Esophagus (tissue), 2 donors: ENCODE data around the gene DOCK9. TPM values are rescaled to one million over a fixed set of nuclear protein-coding genes. Genes with fewer than 3 reads are reported as not detected.

Experiments
- H3K27ac ChIP-seq, 2 donors: one replicate each; pipeline ENCODE4 v1.5.1; 2013; ENCODE audit warnings: low read depth in 2 of 2, mild to moderate bottlenecking in 2 of 2, inconsistent platforms in 1 of 2, low read length in 1 of 2, moderate library complexity in 1 of 2
- H3K27me3 ChIP-seq, 2 donors: one replicate each; pipeline ENCODE4 v1.6.1; 2013; ENCODE audit warnings: low read length in 2 of 2, control low read depth in 1 of 2, mild to moderate bottlenecking in 1 of 2; ENCODE audit not compliant: insufficient read depth in 2 of 2, control insufficient read depth in 1 of 2
- H3K36me3 ChIP-seq, 2 donors: one replicate each; pipeline ENCODE4 v1.6.1; 2013; ENCODE audit warnings: low read length in 1 of 2; ENCODE audit not compliant: control insufficient read depth in 2 of 2, insufficient read depth in 2 of 2
- H3K4me1 ChIP-seq, 2 donors: one replicate each; pipeline ENCODE4 v1.6.1; 2013; ENCODE audit warnings: low read length in 1 of 2; ENCODE audit not compliant: control insufficient read depth in 2 of 2, insufficient read depth in 2 of 2
- H3K4me3 ChIP-seq, 2 donors: one replicate each; pipeline ENCODE4 v1.5.1; 2013; ENCODE audit warnings: low read length in 2 of 2, mild to moderate bottlenecking in 2 of 2, low read depth in 1 of 2, moderate library complexity in 1 of 2
- H3K9me3 ChIP-seq, 2 donors: one replicate each; pipeline ENCODE4 v1.6.1; 2013; ENCODE audit warnings: mild to moderate bottlenecking in 2 of 2, low read depth in 1 of 2, low read length in 1 of 2, moderate library complexity in 1 of 2; ENCODE audit not compliant: control insufficient read depth in 2 of 2, insufficient read depth in 1 of 2
- WGBS, 2 donors: extraction: QIAGEN DNeasy Blood & Tissue Kit; methylation state at CpG; one replicate each; pipeline ENCODE4 v1.1.7; 2013; 5-methylcytosine and 5-hydroxymethylcytosine counted together
- polyA plus RNA-seq, 2 donors: library from polyadenylated mRNA; stranded (reverse); fragments of 200-250 nt; gene quantifications; one replicate each; pipeline ENCODE4 v1.2.3, GENCODE V29; 2013
- donor health status: healthy with polysubstance abuse.
- donor health status: Bipolar disorder and iron deficiency.

Gene DOCK9
- polyA plus RNA-seq, 2 donors: 69.1 to 83.1 TPM

- Histone ChIP-seq H3K4me3 (no peak overlapping the region), H3K27me3 (no peaks in the 10 kb centered on the region), H3K9me3 (no peaks in the 10 kb centered on the region), H3K4me1 (no peaks in the 10 kb centered on the region), H3K27ac (no peak overlapping the region), H3K36me3 (peaks cover 0 to 21% of the 10 kb centered on the region in 2 donors)
- 42 to 65% methylated on average over 1 of the region's 1 CpG for WGBS, 2 donors
Measured at GRCh38 chr13:98917116-98917515, 60.7 kb downstream of the DOCK9 start.

GRCh38 chr13:98916403-98916802 is 61.5 kb downstream of the DOCK9 start:
- H3K4me3 ChIP-seq: no peak overlapping the region
- H3K27ac ChIP-seq: no peak overlapping the region
- no peaks in the 10 kb centered on the region for H3K27me3 ChIP-seq
- no peaks in the 10 kb centered on the region for H3K9me3 ChIP-seq
- WGBS, 2 donors: 100% methylated on average over 1 of the region's 1 CpG
- no peaks in the 10 kb centered on the region for H3K4me1 ChIP-seq
- H3K36me3 ChIP-seq: peaks cover 0 to 15% of the 10 kb centered on the region in 2 donors

GRCh38 chr13:98915981-98916380 is 61.9 kb downstream of the DOCK9 start:
- Histone ChIP-seq H3K27ac (no peak overlapping the region), H3K36me3 (peaks cover 0 to 15% of the 10 kb centered on the region in 2 donors), H3K4me3 (no peak overlapping the region), H3K27me3 (no peaks in the 10 kb centered on the region), H3K4me1 (no peaks in the 10 kb centered on the region), H3K9me3 (no peaks in the 10 kb centered on the region)
- 91 to 92% methylated on average over 5 of the region's 5 CpGs for WGBS, 2 donors

- Histone ChIP-seq H3K36me3 (peaks cover 0 to 15% of the 10 kb centered on the region in 2 donors), H3K4me3 (no peak overlapping the region), H3K9me3 (no peaks in the 10 kb centered on the region), H3K4me1 (peaks cover 0 to 4% of the 10 kb centered on the region in 2 donors), H3K27me3 (no peaks in the 10 kb centered on the region), H3K27ac (no peak overlapping the region)
- WGBS, 2 donors: 55 to 75% methylated on average over 1 of the region's 1 CpG
Measured at GRCh38 chr13:98915563-98915962, 62.3 kb downstream of the DOCK9 start.

GRCh38 chr13:98913741-98914140 is 64.1 kb downstream of the DOCK9 start:
- WGBS, 2 donors: 75 to 83% methylated on average over 5 of the region's 5 CpGs
- no peaks in the 10 kb centered on the region for H3K27me3 ChIP-seq
- peaks cover 0 to 4% of the 10 kb centered on the region in 2 donors for H3K4me1 ChIP-seq
- H3K4me3 ChIP-seq: no peak overlapping the region
- no peaks in the 10 kb centered on the region for H3K9me3 ChIP-seq
- peaks cover 0 to 7% of the 10 kb centered on the region in 2 donors for H3K36me3 ChIP-seq
- peak overlapping the region in 1 of 2 donors; percentile 4 for H3K27ac ChIP-seq

GRCh38 chr13:98912846-98913245 is 65.0 kb downstream of the DOCK9 start:
- no peak overlapping the region for H3K27ac ChIP-seq
- no peak overlapping the region for H3K4me3 ChIP-seq
- peaks cover 0 to 4% of the 10 kb centered on the region in 2 donors for H3K4me1 ChIP-seq
- no peaks in the 10 kb centered on the region for H3K9me3 ChIP-seq
- peaks cover 0 to 5% of the 10 kb centered on the region in 2 donors for H3K36me3 ChIP-seq
- no peaks in the 10 kb centered on the region for H3K27me3 ChIP-seq

GRCh38 chr13:98910501-98910951 is 67.3 kb downstream of the DOCK9 start:
- no peaks in the 10 kb centered on the region for H3K27me3 ChIP-seq
- H3K27ac ChIP-seq: peak overlapping the region; percentile 49 to 76
- H3K4me1 ChIP-seq: peaks cover 0 to 4% of the 10 kb centered on the region in 2 donors
- no peaks in the 10 kb centered on the region for H3K9me3 ChIP-seq
- no peaks in the 10 kb centered on the region for H3K36me3 ChIP-seq
- no peak overlapping the region for H3K4me3 ChIP-seq
- 31 to 42% methylated on average over 2 of the region's 2 CpGs for WGBS, 2 donors

- Histone ChIP-seq H3K9me3 (no peaks in the 10 kb centered on the region), H3K27ac (peak overlapping the region; percentile 89 to 92), H3K4me3 (no peak overlapping the region), H3K27me3 (no peaks in the 10 kb centered on the region), H3K36me3 (no peaks in the 10 kb centered on the region), H3K4me1 (peaks cover 0 to 4% of the 10 kb centered on the region in 2 donors)
- WGBS, 2 donors: 76 to 77% methylated on average over 3 of the region's 3 CpGs
Measured at GRCh38 chr13:98909016-98909415, 68.8 kb downstream of the DOCK9 start.

GRCh38 chr13:98906746-98907502 is 70.9 kb downstream of the DOCK9 start:
- Histone ChIP-seq H3K9me3 (no peaks in the 10 kb centered on the region), H3K4me1 (peaks cover 0 to 4% of the 10 kb centered on the region in 2 donors), H3K27ac (no peak overlapping the region), H3K36me3 (peaks cover 3 to 5% of the 10 kb centered on the region in 2 donors), H3K27me3 (no peaks in the 10 kb centered on the region), H3K4me3 (no peak overlapping the region)
- 94 to 96% methylated on average over 8 of the region's 8 CpGs for WGBS, 2 donors

GRCh38 chr13:98905199-98905598 is 72.7 kb downstream of the DOCK9 start:
- no peaks in the 10 kb centered on the region for H3K27me3 ChIP-seq
- H3K9me3 ChIP-seq: no peaks in the 10 kb centered on the region
- H3K4me1 ChIP-seq: no peaks in the 10 kb centered on the region
- no peak overlapping the region for H3K4me3 ChIP-seq
- peaks cover 7 to 10% of the 10 kb centered on the region in 2 donors for H3K36me3 ChIP-seq
- H3K27ac ChIP-seq: peak overlapping the region in 1 of 2 donors; percentile 26
- 74 to 79% methylated on average over 2 of the region's 2 CpGs for WGBS, 2 donors
